ENCODE results near the gene HDAC5.

- TF ChIP-seq, protein P1, sequence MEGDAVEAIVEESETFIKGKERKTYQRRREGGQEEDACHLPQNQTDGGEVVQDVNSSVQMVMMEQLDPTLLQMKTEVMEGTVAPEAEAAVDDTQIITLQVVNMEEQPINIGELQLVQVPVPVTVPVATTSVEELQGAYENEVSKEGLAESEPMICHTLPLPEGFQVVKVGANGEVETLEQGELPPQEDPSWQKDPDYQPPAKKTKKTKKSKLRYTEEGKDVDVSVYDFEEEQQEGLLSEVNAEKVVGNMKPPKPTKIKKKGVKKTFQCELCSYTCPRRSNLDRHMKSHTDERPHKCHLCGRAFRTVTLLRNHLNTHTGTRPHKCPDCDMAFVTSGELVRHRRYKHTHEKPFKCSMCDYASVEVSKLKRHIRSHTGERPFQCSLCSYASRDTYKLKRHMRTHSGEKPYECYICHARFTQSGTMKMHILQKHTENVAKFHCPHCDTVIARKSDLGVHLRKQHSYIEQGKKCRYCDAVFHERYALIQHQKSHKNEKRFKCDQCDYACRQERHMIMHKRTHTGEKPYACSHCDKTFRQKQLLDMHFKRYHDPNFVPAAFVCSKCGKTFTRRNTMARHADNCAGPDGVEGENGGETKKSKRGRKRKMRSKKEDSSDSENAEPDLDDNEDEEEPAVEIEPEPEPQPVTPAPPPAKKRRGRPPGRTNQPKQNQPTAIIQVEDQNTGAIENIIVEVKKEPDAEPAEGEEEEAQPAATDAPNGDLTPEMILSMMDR (IDR thresholded peaks at IDR 0.05; ENCODE audit: low read depth, low read length): no peak
- no peak for TF ChIP-seq EZH2phosphoT487 (IDR thresholded peaks at IDR 0.05; ENCODE audit: low read depth)
These were observed 36.8 kb downstream of the HDAC5 start for GRCh38 chr17:44086364-44087311.

Data from OCI-LY3 (cell line).